A549 (cell line): ENCODE data around the gene SLC6A15. TPM values are rescaled to one million over a fixed set of nuclear protein-coding genes. Genes with fewer than 3 reads are reported as not detected.

Source experiments
- ATAC-seq, 2 experiments: fragments of 200-7000 bp in 1 of 2; fragments of >200 bp in 1 of 2; cut with Nextera tagmentation in 1 of 2; cut with Tn5 transposase in 1 of 2; 3 replicates each; pipeline versions ENCODE4 v1.8.0 to v1.9.1; 2018 to 2020; ENCODE audit warnings: mild to moderate bottlenecking in 1 of 2, moderate library complexity in 1 of 2
- CTCF ChIA-PET: fragments of 300-600 bp; sonication (Branson Sonifier 250); formaldehyde crosslinking; extraction: SDS; loops from one replicate; lab custom pipeline; 2021; ENCODE audit warnings: antibody characterized with exemption, inconsistent platforms; lab: Yijun Ruan, JAX
- POLR2A ChIA-PET: fragments of 350-600 bp; formaldehyde crosslinking; extraction: SDS; loops from one replicate; lab custom pipeline; 2021; ENCODE audit warnings: antibody characterized with exemption, inconsistent platforms; lab: Yijun Ruan, JAX
- DNase-seq, 2 experiments: peaks; one replicate each; pipeline versions ENCODE4 v3.0.0 to v3.0.0-alpha.2; 2011 to 2016; ENCODE audit warnings: low read depth in 1 of 2, low spot score in 1 of 2
- FAIRE-seq: peaks from 2 replicates; lab custom pipeline; 2011; peaks lifted over from hg19 to GRCh38; lab: Jason Lieb, UNC
- H3K27ac ChIP-seq, 2 experiments: fragments of >200 bp; sonication (Bioruptor Twin); formaldehyde crosslinking; 3 replicates each; pipeline ENCODE4 v1.5.1; 2016 to 2017
- H3K4me1 ChIP-seq: fragments of >200 bp; sonication (Bioruptor Twin); formaldehyde crosslinking; 3 replicates; pipeline ENCODE4 v1.6.1; 2016
- H3K4me2 ChIP-seq: fragments of >200 bp; sonication (Bioruptor Twin); formaldehyde crosslinking; 3 replicates; pipeline ENCODE4 v1.6.1; 2016
- H3K4me3 ChIP-seq: fragments of >200 bp; sonication (Bioruptor Twin); formaldehyde crosslinking; 3 replicates; pipeline ENCODE4 v1.5.1; 2016
- H3K9me3 ChIP-seq: fragments of >200 bp; sonication (Bioruptor Twin); formaldehyde crosslinking; 3 replicates; pipeline ENCODE4 v1.6.1; 2016
- ATOH8 ChIP-seq: fragments of 250-450 bp; sonication (Bioruptor Pico); IDR thresholded peaks from 2 replicates; pipeline ENCODE4 v1.5.0; 2020; ENCODE audit warnings: low read depth, mild to moderate bottlenecking, moderate library complexity
- BCL3 ChIP-seq: fragments of >200 bp; sonication (Bioruptor Twin); formaldehyde crosslinking; IDR thresholded peaks from 3 replicates; pipeline ENCODE4 v1.6.1; 2016
- CBX8 ChIP-seq: fragments of 200-600 bp; sonication (generic); IDR thresholded peaks from 2 replicates; pipeline ENCODE4 v1.6.1; 2016
- CEBPB ChIP-seq, 2 experiments: fragments of >200 bp in 1 of 2; sonication (Bioruptor Twin) in 1 of 2; formaldehyde crosslinking in 1 of 2; IDR thresholded peaks; 2 replicates each; pipeline ENCODE4 v1.6.1; 2012 to 2016
- CHD4 ChIP-seq: fragments of 200-600 bp; sonication (generic); IDR thresholded peaks from 2 replicates; pipeline ENCODE4 v1.6.1; 2016; ENCODE audit warnings: antibody characterized with exemption, mild to moderate bottlenecking, borderline replicate concordance
- CTCF ChIP-seq: fragments of >200 bp; sonication (Bioruptor Twin); formaldehyde crosslinking; IDR thresholded peaks from 3 replicates; pipeline ENCODE4 v1.5.1; 2016
- EHF ChIP-seq: fragments of 250-450 bp; sonication (Bioruptor Pico); IDR thresholded peaks from 2 replicates; pipeline ENCODE4 v1.5.0; 2020; ENCODE audit warnings: mild to moderate bottlenecking
- FOXS1 ChIP-seq: fragments of 250-450 bp; sonication (Bioruptor Pico); IDR thresholded peaks from 2 replicates; pipeline ENCODE4 v1.5.0; 2020; ENCODE audit warnings: mild to moderate bottlenecking, moderate library complexity
- HEYL ChIP-seq: fragments of 250-450 bp; sonication (Bioruptor Pico); IDR thresholded peaks from 2 replicates; pipeline ENCODE4 v1.8.0; 2021; ENCODE audit warnings: mild to moderate bottlenecking, moderate library complexity
- JUN ChIP-seq, 2 experiments: fragments of >200 bp; sonication (Bioruptor Twin); formaldehyde crosslinking; IDR thresholded peaks; 2 replicates in 1 of 2; 3 replicates in 1 of 2; pipeline ENCODE4 v1.6.1; 2016 to 2017
- MAFK ChIP-seq: fragments of 450-650 bp; IDR thresholded peaks from 2 replicates; pipeline ENCODE4 v1.6.1; 2014; ENCODE audit not compliant: partially characterized antibody
- MAX ChIP-seq: IDR thresholded peaks from 2 replicates; pipeline ENCODE4 v1.6.1; 2012
- MAZ ChIP-seq: fragments of 150-350 bp; IDR thresholded peaks from 2 replicates; pipeline ENCODE4 v1.6.1; 2014; ENCODE audit warnings: antibody characterized with exemption, low read depth, low read length, borderline replicate concordance
- NFE2L2 ChIP-seq: fragments of 150-350 bp; conservative IDR thresholded peaks from 2 replicates; pipeline ENCODE4 v1.6.1; 2014; ENCODE audit warnings: low read length
- NR3C1 ChIP-seq: fragments of >200 bp; sonication (Bioruptor Twin); formaldehyde crosslinking; IDR thresholded peaks from 3 replicates; pipeline ENCODE4 v1.6.1; 2017
- RCOR1 ChIP-seq: fragments of 150-350 bp; IDR thresholded peaks from 2 replicates; pipeline ENCODE4 v1.6.1; 2014; ENCODE audit warnings: antibody characterized with exemption, low read length, low read depth
- SMC3 ChIP-seq: fragments of >200 bp; sonication (Bioruptor Twin); formaldehyde crosslinking; IDR thresholded peaks from 3 replicates; pipeline ENCODE4 v1.6.1; 2018; ENCODE audit warnings: inconsistent platforms
- SREBF2 ChIP-seq: fragments of 450-650 bp; IDR thresholded peaks from 2 replicates; pipeline ENCODE4 v1.6.1; 2014; ENCODE audit warnings: mild to moderate bottlenecking, moderate library complexity
- TP53 ChIP-seq: fragments of 250-450 bp; sonication (Bioruptor Pico); IDR thresholded peaks from 2 replicates; pipeline ENCODE4 v1.5.0; 2021; ENCODE audit warnings: mild to moderate bottlenecking, moderate library complexity
- WGBS: methylation state at CpG from one replicate; pipeline ENCODE4 v1.1.6; 2017; ENCODE audit errors: missing lambda C conversion rate; 5-methylcytosine and 5-hydroxymethylcytosine counted together
- polyA plus RNA-seq, 4 experiments: library from polyadenylated mRNA; depleted of rRNA in 3 of 4; stranded (reverse); fragments of >200 nt; fragmentation: RNase III in 1 of 4; extraction: RNeasy Plus Mini Kit Qiagen cat#74134 plus additional on column Dnase treatment in 1 of 4; gene quantifications; 2 replicates in 3 of 4; 3 replicates in 1 of 4; pipeline ENCODE4 v1.2.3, GENCODE V29; 2011 to 2017

Gene SLC6A15
- polyA plus RNA-seq, 2 of the 4 experiments (the other 2 are of a cell fraction), result 1.0 to 1.9 TPM

- H3K4me1 ChIP-seq, result no peaks in the 10 kb centered on the region
- H3K9me3 ChIP-seq, result no peaks in the 10 kb centered on the region
- DNase-seq (no peak), FAIRE-seq (no peak), ATAC-seq (no peak)
- no peak overlapping the region for H3K4me2 ChIP-seq
- H3K27ac ChIP-seq, result no peak overlapping the region
- CTCF ChIA-PET, result no interaction called here
- TF ChIP-seq TP53 (CRISPR knock-in tag), result no peak
- no peak for TF ChIP-seq CHD4
- no peak for TF ChIP-seq NFE2L2
- TF ChIP-seq CTCF, result no peak
- no peak for TF ChIP-seq RCOR1
- TF ChIP-seq JUN (IDR thresholded peaks at IDR 0.05), result no peak
- TF ChIP-seq NR3C1, result no peak
- TF ChIP-seq CBX8, result no peak
- no peak for TF ChIP-seq SREBF2
- no peak for TF ChIP-seq MAZ
- no peak for TF ChIP-seq ATOH8 (CRISPR knock-in tag)
- TF ChIP-seq, all 56 proteins: peak for 0
- no peak overlapping the region for H3K4me3 ChIP-seq
- 8% methylated on average over 2 of the region's 2 CpGs for WGBS
- POLR2A ChIA-PET, result no interaction called here
Measured at GRCh38 chr12:84889818-84890217, 22.8 kb downstream of the SLC6A15 start.

GRCh38 chr12:84888861-84889260 is 23.7 kb downstream of the SLC6A15 start:
- FAIRE-seq (no peak), ATAC-seq (no peak), DNase-seq (no peak)
- Histone ChIP-seq H3K4me2 (no peak overlapping the region), H3K4me1 (no peaks in the 10 kb centered on the region), H3K9me3 (no peaks in the 10 kb centered on the region), H3K27ac (no peak overlapping the region), H3K4me3 (no peak overlapping the region)
- WGBS, result 60% methylated on average over 5 of the region's 5 CpGs
- TF ChIP-seq MAX (no peak), HEYL (CRISPR knock-in tag) (no peak)
- ChIA-PET POLR2A (no interaction called here), CTCF (interaction anchor here (1.2 kb wide), 1 partner anchor 14 kb away, joined by 3 read pairs; no protein-coding TSS in a partner anchor)

GRCh38 chr12:84877340-84877739 is 35.3 kb downstream of the SLC6A15 start:
- Histone ChIP-seq H3K4me3 (no peak overlapping the region), H3K27ac (no peak overlapping the region), H3K9me3 (no peaks in the 10 kb centered on the region), H3K4me1 (no peaks in the 10 kb centered on the region), H3K4me2 (no peak overlapping the region)
- ChIA-PET POLR2A (no interaction called here), CTCF (interaction anchor here (1.5 to 7.0 kb wide), 2 partner anchors 153 to 181 kb away, joined by 4 to 182 read pairs; partner anchors contain the start of genes LRRIQ1 and TSPAN19)
- ATAC-seq, result peak; percentile 33 to 45; a peak in 2 of 6 replicates
- no peak for TF ChIP-seq BCL3
- no peak for TF ChIP-seq SMC3
- TF ChIP-seq FOXS1 (CRISPR knock-in tag), result no peak
- TF ChIP-seq CEBPB (IDR thresholded peaks at IDR 0.05), result no peak
- TF ChIP-seq NFE2L2, result no peak
- no peak for DNase-seq
- FAIRE-seq, result no peak
- WGBS, result 39% methylated on average over 2 of the region's 2 CpGs

- TF ChIP-seq MAFK, result peak; percentile 30
- no peak for TF ChIP-seq EHF (CRISPR knock-in tag)
- TF ChIP-seq, all 56 proteins: peak for 1
- DNase-seq (no peak), ATAC-seq (peak in 1 of 2 experiments; percentile 35; a peak in 2 of 6 replicates), FAIRE-seq (no peak)
- H3K27ac ChIP-seq, result no peak overlapping the region
- no peaks in the 10 kb centered on the region for H3K9me3 ChIP-seq
- ChIA-PET POLR2A (no interaction called here), CTCF (interaction anchor here (0.7 to 7.0 kb wide), 13 partner anchors 10 to 403 kb away, joined by 3 to 182 read pairs (median 4); partner anchors contain the start of genes LRRIQ1 and TSPAN19)
- WGBS, result 13% methylated on average over 4 of the region's 4 CpGs
- no peak overlapping the region for H3K4me2 ChIP-seq
- no peak overlapping the region for H3K4me3 ChIP-seq
- no peaks in the 10 kb centered on the region for H3K4me1 ChIP-seq
Measured at GRCh38 chr12:84875241-84875640, 37.4 kb downstream of the SLC6A15 start.
